PFSK-1 (cell line): ENCODE results near the gene SRSF4.

Experiments
- POLR2AphosphoS5 ChIP-seq: IDR thresholded peaks from 2 replicates; pipeline ENCODE4 v1.6.1; 2012; ENCODE audit warnings: low read depth, mild to moderate bottlenecking, control low read depth, low read length, moderate library complexity
- TAF1 ChIP-seq: IDR thresholded peaks from 2 replicates; pipeline ENCODE4 v1.6.1; 2012; ENCODE audit warnings: low read length, control low read depth, borderline replicate concordance; ENCODE audit not compliant: insufficient read depth
- TF ChIP-seq, protein P1 (sequence below), 2 experiments: IDR thresholded peaks; 2 replicates each; pipeline versions ENCODE4 v1.6.1 to v1.8.0; 2011 to 2012; ENCODE audit warnings: low read depth in 2 of 2, low read length in 2 of 2, control low read depth in 1 of 2, inconsistent platforms in 1 of 2, mild to moderate bottlenecking in 1 of 2, moderate library complexity in 1 of 2; ENCODE audit not compliant: insufficient read depth in 1 of 2

- TF ChIP-seq TAF1 (no peak), POLR2AphosphoS5 (no peak)
- TF ChIP-seq, protein P1, sequence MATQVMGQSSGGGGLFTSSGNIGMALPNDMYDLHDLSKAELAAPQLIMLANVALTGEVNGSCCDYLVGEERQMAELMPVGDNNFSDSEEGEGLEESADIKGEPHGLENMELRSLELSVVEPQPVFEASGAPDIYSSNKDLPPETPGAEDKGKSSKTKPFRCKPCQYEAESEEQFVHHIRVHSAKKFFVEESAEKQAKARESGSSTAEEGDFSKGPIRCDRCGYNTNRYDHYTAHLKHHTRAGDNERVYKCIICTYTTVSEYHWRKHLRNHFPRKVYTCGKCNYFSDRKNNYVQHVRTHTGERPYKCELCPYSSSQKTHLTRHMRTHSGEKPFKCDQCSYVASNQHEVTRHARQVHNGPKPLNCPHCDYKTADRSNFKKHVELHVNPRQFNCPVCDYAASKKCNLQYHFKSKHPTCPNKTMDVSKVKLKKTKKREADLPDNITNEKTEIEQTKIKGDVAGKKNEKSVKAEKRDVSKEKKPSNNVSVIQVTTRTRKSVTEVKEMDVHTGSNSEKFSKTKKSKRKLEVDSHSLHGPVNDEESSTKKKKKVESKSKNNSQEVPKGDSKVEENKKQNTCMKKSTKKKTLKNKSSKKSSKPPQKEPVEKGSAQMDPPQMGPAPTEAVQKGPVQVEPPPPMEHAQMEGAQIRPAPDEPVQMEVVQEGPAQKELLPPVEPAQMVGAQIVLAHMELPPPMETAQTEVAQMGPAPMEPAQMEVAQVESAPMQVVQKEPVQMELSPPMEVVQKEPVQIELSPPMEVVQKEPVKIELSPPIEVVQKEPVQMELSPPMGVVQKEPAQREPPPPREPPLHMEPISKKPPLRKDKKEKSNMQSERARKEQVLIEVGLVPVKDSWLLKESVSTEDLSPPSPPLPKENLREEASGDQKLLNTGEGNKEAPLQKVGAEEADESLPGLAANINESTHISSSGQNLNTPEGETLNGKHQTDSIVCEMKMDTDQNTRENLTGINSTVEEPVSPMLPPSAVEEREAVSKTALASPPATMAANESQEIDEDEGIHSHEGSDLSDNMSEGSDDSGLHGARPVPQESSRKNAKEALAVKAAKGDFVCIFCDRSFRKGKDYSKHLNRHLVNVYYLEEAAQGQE (IDR thresholded peaks at IDR 0.05; ENCODE audit: insufficient read depth in 1 of 2, low read depth in 2 of 2, low read length in 2 of 2): no peak
These were observed 26.7 kb upstream of the SRSF4 start for GRCh38 chr1:29208442-29208841.
